ENCODE results near the gene SHF. TPM values are rescaled to one million over a fixed set of nuclear protein-coding genes. Genes with fewer than 3 reads are reported as not detected.

SHF gene
- total and polyA plus RNA-seq, 2 donors (not counting 3 experiments of a cell fraction or from before 2014, with no cell fraction given), result 2.8 to 5.2 TPM

- TSS peak; percentile 100 for BruUV-seq (replicated peaks)
- dilution Hi-C loops (cut with MboI; ENCODE audit: extremely low pct_ligation_motif_present, low sequenced_read_pairs), result no loop called here
These were observed 12.4 kb upstream of the SHF start for GRCh38 chr15:45200001-45200798.

GRCh38 chr15:45199136-45199810 is 11.5 kb upstream of the SHF start:
- FAIRE-seq, result no peak
- no TSS peak for BruUV-seq (replicated peaks)
- H3K9me3 ChIP-seq (replicated peaks; ENCODE audit: control insufficient read depth, insufficient read depth, low read length), result no peaks in the 10 kb centered on the region
- no peaks in the 10 kb centered on the region for H4K20me1 ChIP-seq (replicated peaks; ENCODE audit: control insufficient read depth, extremely low read depth, insufficient read depth, low read length)
- H3K79me2 ChIP-seq (ENCODE audit: control insufficient read depth, insufficient read depth, low read length), result no peaks in the 10 kb centered on the region
- TF ChIP-seq POLR2AphosphoS5 (IDR thresholded peaks at IDR 0.05; ENCODE audit: insufficient read depth, low read depth, low read length) (no peak), JUN (IDR thresholded peaks at IDR 0.05; ENCODE audit: borderline replicate concordance, insufficient read depth, insufficient read length, low read depth) (no peak), FOS (IDR thresholded peaks at IDR 0.05; ENCODE audit: borderline replicate concordance, insufficient read depth, low read length) (no peak), POLR2A (IDR thresholded peaks at IDR 0.05; ENCODE audit: low read depth, low read length) (no peak), MAX (IDR thresholded peaks at IDR 0.05; ENCODE audit: insufficient read depth, insufficient read length) (no peak), GATA2 (IDR thresholded peaks at IDR 0.05; ENCODE audit: insufficient read depth, insufficient read length, low read depth, low read length) (no peak), EZH2 (IDR thresholded peaks at IDR 0.05; ENCODE audit: borderline replicate concordance, low read depth, low read length, severe bottlenecking) (no peak), CTCF (IDR thresholded peaks at IDR 0.05; ENCODE audit: extremely low read depth in 1 of 2, insufficient read depth in 1 of 2, low read depth in 1 of 2, low read length in 2 of 2) (no peak), MYC (IDR thresholded peaks at IDR 0.05; ENCODE audit: low read depth, low read length) (no peak)
- peaks cover 7 to 12% of the 10 kb centered on the region in 2 experiments for H3K27me3 ChIP-seq (ENCODE audit: control insufficient read depth in 2 of 2, insufficient read depth in 2 of 2, low read length in 2 of 2)
- ChIA-PET POLR2A (interaction anchor here (1.9 kb wide), 1 partner anchor 11 kb away, joined by 7 read pairs; the partner anchor contains the start of gene SHF), CTCF (interaction anchor here (1.0 to 8.9 kb wide), 6 partner anchors 19 to 415 kb away, joined by 3 to 98 read pairs (median 4); no protein-coding TSS in a partner anchor)
- H3K9ac ChIP-seq (replicated peaks; ENCODE audit: extremely low read depth, insufficient read depth, low read length), result peak overlapping the region; percentile 68
- H3K9me1 ChIP-seq (replicated peaks; ENCODE audit: control insufficient read depth, extremely low read depth, insufficient read depth, low read length), result no peaks in the 10 kb centered on the region
- intact Hi-C loops (cut with micrococcal nuclease) (loop anchor here (2.0 to 10.0 kb wide), 3 partner anchors 80 to 484 kb away; partner anchors contain the start of genes B2M and PATL2), dilution Hi-C loops (cut with MboI; ENCODE audit: extremely low pct_ligation_motif_present, low sequenced_read_pairs) (no loop called here)
- H2AFZ ChIP-seq (ENCODE audit: low read depth, low read length), result peak overlapping the region; percentile 76
- DNase-seq (ENCODE audit: low read depth, low spot score), result peak; percentile 44
- no peaks in the 10 kb centered on the region for H3K36me3 ChIP-seq (ENCODE audit: control insufficient read depth in 2 of 2, extremely low read depth in 1 of 2, insufficient read depth in 2 of 2, low read length in 2 of 2)
- H3K4me3 ChIP-seq (replicated peaks in 1 of 3; ENCODE audit: insufficient read depth in 1 of 3, low read depth in 1 of 3, low read length in 3 of 3), result peak overlapping the region; percentile 47 to 71 (median 68)
- H3K4me1 ChIP-seq (ENCODE audit: control insufficient read depth, extremely low read depth, insufficient read depth, low read length), result peaks cover 8% of the 10 kb centered on the region
- peak overlapping the region; percentile 56 for H3K4me2 ChIP-seq (ENCODE audit: insufficient read depth, low read length)
- peak overlapping the region; percentile 14 for H3K27ac ChIP-seq (ENCODE audit: insufficient read depth, low read depth, low read length)

More at GRCh38 chr15:45200001-45200798, 12.4 kb upstream of the SHF start:
- H2AFZ ChIP-seq (ENCODE audit: low read depth, low read length), result peak overlapping the region; percentile 84
- H4K20me1 ChIP-seq (replicated peaks; ENCODE audit: control insufficient read depth, extremely low read depth, insufficient read depth, low read length), result no peaks in the 10 kb centered on the region
- peaks cover 7 to 12% of the 10 kb centered on the region in 2 experiments for H3K27me3 ChIP-seq (ENCODE audit: control insufficient read depth in 2 of 2, insufficient read depth in 2 of 2, low read length in 2 of 2)
- POLR2A ChIA-PET, result interaction anchor here (1.4 to 1.9 kb wide), 2 partner anchors 12 to 202 kb away, joined by 3 to 7 read pairs; partner anchors contain the start of gene SHF
- H3K36me3 ChIP-seq (ENCODE audit: control insufficient read depth in 2 of 2, extremely low read depth in 1 of 2, insufficient read depth in 2 of 2, low read length in 2 of 2), result no peaks in the 10 kb centered on the region
- peak overlapping the region; percentile 35 to 83 (median 69) for H3K4me3 ChIP-seq (replicated peaks in 1 of 3; ENCODE audit: insufficient read depth in 1 of 3, low read depth in 1 of 3, low read length in 3 of 3)
- FAIRE-seq (peak; percentile 89), DNase-seq (ENCODE audit: low read depth, low spot score) (peak; percentile 97)
- H3K79me2 ChIP-seq (ENCODE audit: control insufficient read depth, insufficient read depth, low read length), result no peaks in the 10 kb centered on the region
- H3K9me3 ChIP-seq (replicated peaks; ENCODE audit: control insufficient read depth, insufficient read depth, low read length), result no peaks in the 10 kb centered on the region
- no peak for TF ChIP-seq MAX (IDR thresholded peaks at IDR 0.05; ENCODE audit: insufficient read depth, insufficient read length)
- peak; percentile 18 for TF ChIP-seq POLR2AphosphoS5 (IDR thresholded peaks at IDR 0.05; ENCODE audit: insufficient read depth, low read depth, low read length)
- TF ChIP-seq POLR2A (IDR thresholded peaks at IDR 0.05; ENCODE audit: low read depth, low read length), result peak; percentile 18
- peak overlapping the region; percentile 87 for H3K9ac ChIP-seq (replicated peaks; ENCODE audit: extremely low read depth, insufficient read depth, low read length)
- H3K4me2 ChIP-seq (ENCODE audit: insufficient read depth, low read length), result peak overlapping the region; percentile 75
- peaks cover 8% of the 10 kb centered on the region for H3K4me1 ChIP-seq (ENCODE audit: control insufficient read depth, extremely low read depth, insufficient read depth, low read length)
- H3K9me1 ChIP-seq (replicated peaks; ENCODE audit: control insufficient read depth, extremely low read depth, insufficient read depth, low read length), result no peaks in the 10 kb centered on the region
- intact Hi-C loops (cut with micrococcal nuclease), result loop anchor here (1.0 to 10.0 kb wide), 6 partner anchors 79 to 722 kb away; partner anchors contain the start of genes BLOC1S6 and SLC30A4
- peak overlapping the region; percentile 66 for H3K27ac ChIP-seq (ENCODE audit: insufficient read depth, low read depth, low read length)
- CTCF ChIA-PET, result interaction anchor here (0.7 to 8.9 kb wide), 8 partner anchors 11 to 414 kb away, joined by 3 to 98 read pairs (median 3); partner anchors contain the start of gene SHF

Measured in endothelial cell of umbilical vein (primary cell).